ENCODE measurements around the gene TMSB4X.

DNA sequence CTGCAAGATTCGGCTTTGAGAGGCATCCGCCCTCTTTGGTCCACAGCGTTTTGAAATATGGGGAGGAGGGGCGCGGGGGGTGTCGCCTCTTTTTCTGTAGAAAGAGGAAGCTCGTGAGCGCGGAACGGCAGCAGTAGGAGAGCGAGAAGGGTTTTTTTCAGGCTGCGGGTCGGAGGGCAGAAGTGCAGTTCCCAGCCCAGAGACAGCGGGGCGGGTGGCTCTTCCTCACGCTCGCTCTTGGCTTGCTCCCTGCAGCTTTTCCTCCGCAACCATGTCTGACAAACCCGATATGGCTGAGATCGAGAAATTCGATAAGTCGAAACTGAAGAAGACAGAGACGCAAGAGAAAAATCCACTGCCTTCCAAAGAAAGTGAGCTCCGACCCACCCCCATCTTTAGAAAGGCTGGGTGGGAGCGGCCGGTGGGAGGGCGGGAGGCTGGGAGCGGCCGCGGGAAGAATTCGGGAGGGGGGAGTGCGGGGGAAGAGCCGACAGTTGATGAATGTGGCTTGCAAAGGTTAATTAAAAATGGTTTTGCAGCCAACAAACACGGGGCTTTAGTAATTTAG, 1.2 kb downstream of the TMSB4X start:
- TF ChIP-seq, protein P1, sequence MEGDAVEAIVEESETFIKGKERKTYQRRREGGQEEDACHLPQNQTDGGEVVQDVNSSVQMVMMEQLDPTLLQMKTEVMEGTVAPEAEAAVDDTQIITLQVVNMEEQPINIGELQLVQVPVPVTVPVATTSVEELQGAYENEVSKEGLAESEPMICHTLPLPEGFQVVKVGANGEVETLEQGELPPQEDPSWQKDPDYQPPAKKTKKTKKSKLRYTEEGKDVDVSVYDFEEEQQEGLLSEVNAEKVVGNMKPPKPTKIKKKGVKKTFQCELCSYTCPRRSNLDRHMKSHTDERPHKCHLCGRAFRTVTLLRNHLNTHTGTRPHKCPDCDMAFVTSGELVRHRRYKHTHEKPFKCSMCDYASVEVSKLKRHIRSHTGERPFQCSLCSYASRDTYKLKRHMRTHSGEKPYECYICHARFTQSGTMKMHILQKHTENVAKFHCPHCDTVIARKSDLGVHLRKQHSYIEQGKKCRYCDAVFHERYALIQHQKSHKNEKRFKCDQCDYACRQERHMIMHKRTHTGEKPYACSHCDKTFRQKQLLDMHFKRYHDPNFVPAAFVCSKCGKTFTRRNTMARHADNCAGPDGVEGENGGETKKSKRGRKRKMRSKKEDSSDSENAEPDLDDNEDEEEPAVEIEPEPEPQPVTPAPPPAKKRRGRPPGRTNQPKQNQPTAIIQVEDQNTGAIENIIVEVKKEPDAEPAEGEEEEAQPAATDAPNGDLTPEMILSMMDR (IDR thresholded peaks at IDR 0.05; ENCODE audit: low read depth, low read length, poor library complexity, severe bottlenecking) = no peak
- TF ChIP-seq EZH2phosphoT487 (IDR thresholded peaks at IDR 0.05; ENCODE audit: borderline replicate concordance, low read length) = no peak
